SK-N-SH treated with all-trans-retinoic acid at 6 μM for 48 hours (cell line): ENCODE data around the gene TNP2.

ENCODE experiments used
- ARNTL ChIP-seq: fragments of 450-650 bp; formaldehyde crosslinking; IDR thresholded peaks from 2 replicates; pipeline ENCODE4 v1.5.0; 2020; ENCODE audit warnings: low read depth, mild to moderate bottlenecking, moderate library complexity, borderline replicate concordance
- BACH2 ChIP-seq: fragments of 250-450 bp; sonication (Bioruptor Pico); IDR thresholded peaks from 2 replicates; pipeline ENCODE4 v1.9.0; 2021; ENCODE audit warnings: mild to moderate bottlenecking, borderline replicate concordance
- CREB5 ChIP-seq: fragments of 250-450 bp; sonication (Bioruptor Pico); IDR thresholded peaks from 2 replicates; pipeline ENCODE4 v1.5.1; 2020; ENCODE audit warnings: low read depth, mild to moderate bottlenecking, moderate library complexity
- ESRRG ChIP-seq: fragments of 250-450 bp; sonication (Bioruptor Pico); IDR thresholded peaks from 2 replicates; pipeline ENCODE4 v1.6.1; 2021; ENCODE audit warnings: mild to moderate bottlenecking
- GLIS3 ChIP-seq: fragments of 250-450 bp; sonication (Bioruptor Pico); IDR thresholded peaks from 2 replicates; pipeline ENCODE4 v1.5.0; 2020; ENCODE audit warnings: mild to moderate bottlenecking, moderate library complexity
- PATZ1 ChIP-seq: fragments of 250-450 bp; sonication (Bioruptor Pico); IDR thresholded peaks from 2 replicates; pipeline ENCODE4 v1.8.0; 2020; ENCODE audit warnings: mild to moderate bottlenecking, moderate library complexity, borderline replicate concordance
- POU6F1 ChIP-seq: fragments of 250-450 bp; sonication (Bioruptor Pico); IDR thresholded peaks from 2 replicates; pipeline ENCODE4 v1.8.0; 2021; ENCODE audit warnings: low read depth, mild to moderate bottlenecking, moderate library complexity, borderline replicate concordance
- RARB ChIP-seq: fragments of 250-450 bp; sonication (Bioruptor Pico); IDR thresholded peaks from 2 replicates; pipeline ENCODE4 v1.8.0; 2021; ENCODE audit warnings: mild to moderate bottlenecking, moderate library complexity
- ZC3H10 ChIP-seq: fragments of 250-450 bp; sonication (Bioruptor Pico); IDR thresholded peaks from 2 replicates; pipeline ENCODE4 v1.5.1; 2021; ENCODE audit warnings: mild to moderate bottlenecking, moderate library complexity
- ZFP30 ChIP-seq: fragments of 450-650 bp; formaldehyde crosslinking; IDR thresholded peaks from 2 replicates; pipeline ENCODE4 v1.5.0; 2022; ENCODE audit warnings: mild to moderate bottlenecking, moderate library complexity
- ZNF70 ChIP-seq: fragments of 450-650 bp; formaldehyde crosslinking; IDR thresholded peaks from 2 replicates; pipeline ENCODE4 v1.5.0; 2020; ENCODE audit warnings: mild to moderate bottlenecking, moderate library complexity

- TF ChIP-seq CREB5 (no peak), PATZ1 (CRISPR knock-in tag) (no peak), ARNTL (no peak), ZNF70 (CRISPR knock-in tag) (no peak), GLIS3 (CRISPR knock-in tag) (no peak), RARB (CRISPR knock-in tag) (no peak), POU6F1 (CRISPR knock-in tag) (no peak), ESRRG (CRISPR knock-in tag) (no peak), BACH2 (CRISPR knock-in tag) (no peak), ZC3H10 (no peak), ZFP30 (CRISPR knock-in tag) (no peak)
These were observed 16.6 kb downstream of the TNP2 start for GRCh38 chr16:11252482-11252931.
